Breast epithelium (tissue), 4 donors: ENCODE data around the gene COTL1. TPM values are rescaled to one million over a fixed set of nuclear protein-coding genes. Genes with fewer than 3 reads are reported as not detected.

Source experiments
- DNase-seq, 2 donors: peaks; one replicate each; pipeline ENCODE4 v3.0.0-alpha.2; 2019; ENCODE audit warnings: low spot score in 2 of 2
- H3K27ac ChIP-seq, 2 donors: fragments of 200-600 bp; sonication (generic) in 1 of 2; one replicate each; pipeline ENCODE4 v1.5.1; 2016 to 2019; ENCODE audit warnings: mild to moderate bottlenecking in 1 of 2
- H3K27me3 ChIP-seq, 2 donors: fragments of 200-600 bp; sonication (generic) in 1 of 2; one replicate each; pipeline versions ENCODE4 v1.5.1 to v1.6.0; 2017 to 2019; ENCODE audit warnings: control low read depth in 1 of 2, mild to moderate bottlenecking in 1 of 2
- H3K36me3 ChIP-seq: fragments of 200-600 bp; one replicate; pipeline ENCODE4 v1.5.1; 2019
- H3K4me1 ChIP-seq, 2 donors: fragments of 200-600 bp; sonication (generic); one replicate each; pipeline ENCODE4 v1.5.1; 2016 to 2019; ENCODE audit warnings: control low read depth in 1 of 2
- H3K4me3 ChIP-seq, 3 donors: fragments of 200-600 bp; sonication (generic); 1 replicate in 2 of 3; 2 replicates in 1 of 3; pipeline ENCODE4 v1.5.1; 2016 to 2019; ENCODE audit warnings: mild to moderate bottlenecking in 3 of 3, moderate library complexity in 2 of 3
- H3K9me3 ChIP-seq, 2 donors: fragments of 200-600 bp; sonication (generic) in 1 of 2; one replicate each; pipeline ENCODE4 v1.5.1; 2016 to 2019; ENCODE audit warnings: control low read depth in 1 of 2
- CTCF ChIP-seq, 3 donors: fragments of 450-650 bp; IDR thresholded peaks; one replicate each; pipeline ENCODE4 v1.5.1; 2016 to 2017; ENCODE audit warnings: antibody characterized with exemption in 3 of 3, mild to moderate bottlenecking in 3 of 3, moderate library complexity in 3 of 3
- POLR2A ChIP-seq: fragments of 450-650 bp; IDR thresholded peaks from one replicate; pipeline ENCODE4 v1.6.1; 2016; ENCODE audit warnings: antibody characterized with exemption, mild to moderate bottlenecking, moderate library complexity
- POLR2AphosphoS5 ChIP-seq, 3 donors: sonication (generic); formaldehyde crosslinking; IDR thresholded peaks; one replicate each; pipeline ENCODE4 v1.6.1; 2017; ENCODE audit warnings: antibody characterized with exemption in 3 of 3
- intact Hi-C: fragments of 100-400 bp; cut with DNase I; formaldehyde crosslinking; loops from one replicate; pipeline ENCODE4 v1.15.1; 2023; ENCODE audit warnings: low total_unique reads
- total RNA-seq, 3 donors: library from RNA; depleted of rRNA; stranded (reverse); fragments of >200 nt; gene quantifications; one replicate each; pipeline ENCODE4 v1.1.0, GENCODE V29; 2016

The COTL1 gene
- total RNA-seq, 3 donors from 2014 or later = 22.0 to 49.2 (median 44.6) TPM

- H3K36me3 ChIP-seq = no peaks in the 10 kb centered on the region
These were observed 38.8 kb upstream of the COTL1 start for GRCh38 chr16:84656649-84657048.

GRCh38 chr16:84654998-84655397 is 37.1 kb upstream of the COTL1 start:
- Histone ChIP-seq H3K36me3 (no peaks in the 10 kb centered on the region), H3K4me3 (no peak overlapping the region)
- TF ChIP-seq POLR2AphosphoS5 (IDR thresholded peaks at IDR 0.05) (no peak), CTCF (IDR thresholded peaks at IDR 0.05) (no peak), POLR2A (no peak)

More at GRCh38 chr16:84656649-84657048, 38.8 kb upstream of the COTL1 start:
- H3K27me3 ChIP-seq = no peaks in the 10 kb centered on the region
- H3K4me3 ChIP-seq = no peak overlapping the region
- DNase-seq = no peak
- no peak for TF ChIP-seq POLR2A
- TF ChIP-seq POLR2AphosphoS5 (IDR thresholded peaks at IDR 0.05) = no peak
- TF ChIP-seq CTCF (IDR thresholded peaks at IDR 0.05) = no peak
- no peaks in the 10 kb centered on the region for H3K9me3 ChIP-seq
- H3K4me1 ChIP-seq = no peaks in the 10 kb centered on the region
- no peak overlapping the region for H3K27ac ChIP-seq
- intact Hi-C loops = no loop called here

GRCh38 chr16:84654238-84654637 is 36.4 kb upstream of the COTL1 start:
- intact Hi-C loops = no loop called here
- H3K4me1 ChIP-seq = peaks cover 0 to 5% of the 10 kb centered on the region in 2 donors
- TF ChIP-seq CTCF (IDR thresholded peaks at IDR 0.05) = no peak
- TF ChIP-seq POLR2A = no peak
- TF ChIP-seq POLR2AphosphoS5 (IDR thresholded peaks at IDR 0.05) = no peak
- no peaks in the 10 kb centered on the region for H3K36me3 ChIP-seq
- H3K27me3 ChIP-seq = no peaks in the 10 kb centered on the region
- DNase-seq = no peak
- no peak overlapping the region for H3K4me3 ChIP-seq
- H3K27ac ChIP-seq = no peak overlapping the region
- H3K9me3 ChIP-seq = no peaks in the 10 kb centered on the region

More at GRCh38 chr16:84654998-84655397, 37.1 kb upstream of the COTL1 start:
- no peaks in the 10 kb centered on the region for H3K9me3 ChIP-seq
- H3K4me1 ChIP-seq = peaks cover 0 to 2% of the 10 kb centered on the region in 2 donors
- DNase-seq = no peak
- intact Hi-C loops = no loop called here
- H3K27ac ChIP-seq = no peak overlapping the region
- no peaks in the 10 kb centered on the region for H3K27me3 ChIP-seq

GRCh38 chr16:84652566-84652965 is 34.7 kb upstream of the COTL1 start:
- no peak for DNase-seq
- Histone ChIP-seq H3K36me3 (no peaks in the 10 kb centered on the region), H3K4me1 (peaks cover 0 to 5% of the 10 kb centered on the region in 2 donors), H3K9me3 (no peaks in the 10 kb centered on the region), H3K27ac (no peak overlapping the region), H3K4me3 (no peak overlapping the region), H3K27me3 (no peaks in the 10 kb centered on the region)
- intact Hi-C loops = no loop called here
- TF ChIP-seq POLR2AphosphoS5 (IDR thresholded peaks at IDR 0.05) = no peak
- no peak for TF ChIP-seq CTCF (IDR thresholded peaks at IDR 0.05)
- TF ChIP-seq POLR2A = no peak

GRCh38 chr16:84650062-84650991 is 32.4 kb upstream of the COTL1 start:
- TF ChIP-seq POLR2AphosphoS5 (IDR thresholded peaks at IDR 0.05) (no peak), POLR2A (no peak), CTCF (IDR thresholded peaks at IDR 0.05) (no peak)
- Histone ChIP-seq H3K4me3 (no peak overlapping the region), H3K4me1 (peaks cover 0 to 5% of the 10 kb centered on the region in 2 donors), H3K27ac (peak overlapping the region; percentile 26 to 34), H3K9me3 (no peaks in the 10 kb centered on the region), H3K36me3 (no peaks in the 10 kb centered on the region), H3K27me3 (no peaks in the 10 kb centered on the region)
- DNase-seq = no peak
- intact Hi-C loops = no loop called here
